ENCODE results near the gene TRIO. TPM values are rescaled to one million over a fixed set of nuclear protein-coding genes. Genes with fewer than 3 reads are reported as not detected.

The TRIO gene
- total RNA-seq, 4 donors from 2014 or later, result 290 to 370 (median 346) TPM

- peaks cover 0 to 32% (median 0%) of the 10 kb centered on the region in 4 donors for H3K4me1 ChIP-seq
- TF ChIP-seq POLR2A (IDR thresholded peaks at IDR 0.05), result no peak
- TF ChIP-seq, protein P1, sequence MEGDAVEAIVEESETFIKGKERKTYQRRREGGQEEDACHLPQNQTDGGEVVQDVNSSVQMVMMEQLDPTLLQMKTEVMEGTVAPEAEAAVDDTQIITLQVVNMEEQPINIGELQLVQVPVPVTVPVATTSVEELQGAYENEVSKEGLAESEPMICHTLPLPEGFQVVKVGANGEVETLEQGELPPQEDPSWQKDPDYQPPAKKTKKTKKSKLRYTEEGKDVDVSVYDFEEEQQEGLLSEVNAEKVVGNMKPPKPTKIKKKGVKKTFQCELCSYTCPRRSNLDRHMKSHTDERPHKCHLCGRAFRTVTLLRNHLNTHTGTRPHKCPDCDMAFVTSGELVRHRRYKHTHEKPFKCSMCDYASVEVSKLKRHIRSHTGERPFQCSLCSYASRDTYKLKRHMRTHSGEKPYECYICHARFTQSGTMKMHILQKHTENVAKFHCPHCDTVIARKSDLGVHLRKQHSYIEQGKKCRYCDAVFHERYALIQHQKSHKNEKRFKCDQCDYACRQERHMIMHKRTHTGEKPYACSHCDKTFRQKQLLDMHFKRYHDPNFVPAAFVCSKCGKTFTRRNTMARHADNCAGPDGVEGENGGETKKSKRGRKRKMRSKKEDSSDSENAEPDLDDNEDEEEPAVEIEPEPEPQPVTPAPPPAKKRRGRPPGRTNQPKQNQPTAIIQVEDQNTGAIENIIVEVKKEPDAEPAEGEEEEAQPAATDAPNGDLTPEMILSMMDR (IDR thresholded peaks at IDR 0.05), result no peak
Observed at GRCh38 chr5:14439087-14439871, 296.1 kb downstream of the TRIO start.

DNA sequence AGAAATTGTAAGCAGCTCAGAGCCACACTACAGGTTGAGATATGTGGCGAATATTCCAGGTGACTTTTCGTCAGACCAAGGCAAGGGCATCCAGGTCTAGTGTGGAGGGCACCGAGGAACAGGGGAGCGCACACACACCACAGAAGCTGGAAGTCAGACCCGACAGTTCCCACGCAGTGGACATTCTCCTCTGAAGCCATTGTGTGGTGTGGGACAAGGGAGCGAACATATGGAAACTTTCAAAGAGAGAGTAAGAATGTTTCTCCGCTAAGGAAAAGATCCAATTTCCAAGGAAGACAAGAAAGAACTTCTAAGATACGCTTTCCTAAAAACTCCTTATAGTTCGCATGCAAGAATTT is 297.1 kb downstream of the TRIO start:
- Histone ChIP-seq H3K4me3 (peak overlapping the region; percentile 34 to 54 (median 49)), H3K9me3 (no peaks in the 10 kb centered on the region), H3K4me1 (peaks cover 0 to 41% (median 4%) of the 10 kb centered on the region in 4 donors), H3K27ac (peak overlapping the region; percentile 76 to 96 (median 82)), H3K36me3 (no peaks in the 10 kb centered on the region), H3K27me3 (no peaks in the 10 kb centered on the region)
- no peak for DNase-seq (ENCODE audit: low spot score in 2 of 2)
- TF ChIP-seq, protein P1 (IDR thresholded peaks at IDR 0.05), result no peak
- TF ChIP-seq EP300 (IDR thresholded peaks at IDR 0.05) (no peak), POLR2A (IDR thresholded peaks at IDR 0.05) (no peak)
- 32 to 40% methylated on average over 10 of the region's 10 CpGs for WGBS, 2 donors

More at GRCh38 chr5:14439087-14439871, 296.1 kb downstream of the TRIO start:
- Histone ChIP-seq H3K36me3 (no peaks in the 10 kb centered on the region), H3K9me3 (no peaks in the 10 kb centered on the region), H3K27me3 (no peaks in the 10 kb centered on the region), H3K4me3 (peak overlapping the region in 1 of 4 donors; percentile 8), H3K27ac (peak overlapping the region in 3 of 4 donors; percentile 77 to 96 (median 88))
- 61 to 66% methylated on average over 14 of the region's 14 CpGs for WGBS, 2 donors
- no peak for DNase-seq (ENCODE audit: low spot score in 2 of 2)

DNA sequence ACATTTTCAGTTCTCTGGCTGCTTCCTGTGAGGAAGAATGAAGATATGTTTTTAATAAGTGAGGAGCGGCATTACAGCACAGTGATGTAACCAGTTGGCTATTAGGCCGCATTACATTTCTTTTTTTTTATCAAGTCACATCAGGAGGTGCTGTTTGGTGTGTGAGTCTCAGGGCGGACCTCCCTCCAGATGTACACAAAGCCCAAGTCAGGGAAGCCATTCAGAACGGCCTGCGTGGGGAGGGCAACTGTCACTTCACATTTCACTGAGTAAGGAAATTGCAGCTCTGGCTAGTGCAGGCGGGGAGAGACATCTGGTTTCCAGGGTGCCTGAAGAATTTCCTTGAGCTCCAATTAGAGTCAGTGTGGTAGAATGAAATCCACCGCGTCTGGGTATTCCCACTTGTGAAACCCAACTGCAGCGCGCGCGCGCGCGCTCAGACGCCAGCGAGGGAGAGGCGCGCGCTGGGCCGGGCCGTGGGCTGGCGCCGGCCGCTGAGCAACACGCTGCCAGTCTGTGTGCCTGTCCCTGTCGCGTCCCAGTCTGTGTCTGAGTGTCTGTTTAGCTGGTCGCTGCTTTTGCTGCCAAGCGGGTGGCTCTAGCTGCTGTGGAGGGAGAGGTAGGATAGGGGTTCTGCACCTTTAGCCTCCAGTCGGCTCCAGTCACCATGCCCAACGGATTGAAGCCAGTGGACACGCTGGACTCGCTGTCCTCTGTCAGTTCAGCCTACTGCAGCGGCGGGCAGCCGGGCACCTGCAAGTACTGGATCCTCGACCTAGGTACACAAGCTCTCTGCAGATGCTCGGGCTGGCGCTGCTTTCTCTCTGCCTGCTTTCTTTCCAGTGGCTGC is 297.7 kb downstream of the TRIO start:
- Histone ChIP-seq H3K9me3 (no peaks in the 10 kb centered on the region), H3K4me1 (peaks cover 0 to 47% (median 6%) of the 10 kb centered on the region in 4 donors), H3K36me3 (no peaks in the 10 kb centered on the region), H3K27me3 (no peaks in the 10 kb centered on the region), H3K27ac (peak overlapping the region; percentile 76 to 96 (median 82)), H3K4me3 (peak overlapping the region; percentile 34 to 54 (median 49))
- WGBS, 2 donors, result 39 to 40% methylated on average over 33 to 40 of the region's 40 CpGs
- DNase-seq (ENCODE audit: low spot score in 2 of 2), result peak; percentile 53 to 68
- TF ChIP-seq POLR2A (IDR thresholded peaks at IDR 0.05) (peak; percentile 62 to 72), EP300 (IDR thresholded peaks at IDR 0.05) (peak in 1 of 2 donors; percentile 67)
- TF ChIP-seq, protein P1 (IDR thresholded peaks at IDR 0.05), result peak in 1 of 5 experiments; percentile 20

- no peaks in the 10 kb centered on the region for H3K27me3 ChIP-seq
- H3K4me1 ChIP-seq, result peaks cover 0 to 55% (median 8%) of the 10 kb centered on the region in 4 donors
- H3K4me3 ChIP-seq, result peak overlapping the region; percentile 34 to 54 (median 49)
- no peaks in the 10 kb centered on the region for H3K36me3 ChIP-seq
- 33 to 36% methylated on average over 4 of the region's 4 CpGs for WGBS, 2 donors
- no peaks in the 10 kb centered on the region for H3K9me3 ChIP-seq
- peak overlapping the region; percentile 76 to 96 (median 82) for H3K27ac ChIP-seq
- TF ChIP-seq, protein P1 (IDR thresholded peaks at IDR 0.05), result no peak
- no peak for TF ChIP-seq POLR2A (IDR thresholded peaks at IDR 0.05)
- TF ChIP-seq EP300 (IDR thresholded peaks at IDR 0.05), result no peak
- DNase-seq (ENCODE audit: low spot score in 2 of 2), result no peak
Observed at GRCh38 chr5:14441641-14442040, 298.5 kb downstream of the TRIO start.
